Measurements from ENCODE around the gene SENP6. TPM values are rescaled to one million over a fixed set of nuclear protein-coding genes. Genes with fewer than 3 reads are reported as not detected.
A peak's percentile ranks its signal among the peaks of the same experiment; 100 is the strongest.
"Not testable (repeated sequence)": the region's sequence is repeated elsewhere in the genome, so short reads cannot be mapped to it uniquely, and the experiment has no call there.

The SENP6 gene
- total RNA-seq, 2 experiments from 2014 or later, result 69.5 to 75.1 TPM

GRCh38 chr6:75581231-75581630 is 20.4 kb upstream of the SENP6 start:
- DNase-seq (no peak), ATAC-seq (no peak)
- Mint-ChIP-seq H3K27ac (no peak overlapping the region), H3K4me1 (peaks cover 12% of the 10 kb centered on the region), H3K27me3 (peaks cover 2% of the 10 kb centered on the region), H3K36me3 (ENCODE audit: low read depth) (peaks cover 2% of the 10 kb centered on the region), H3K4me3 (no peak overlapping the region), H3K9me3 (ENCODE audit: low read depth) (no peaks in the 10 kb centered on the region)
- intact Hi-C loops (cut with DNase I, micrococcal nuclease), result no loop called here
- CTCF ChIA-PET, result no interaction called here
- POLR2A ChIA-PET, result no interaction called here

DNA sequence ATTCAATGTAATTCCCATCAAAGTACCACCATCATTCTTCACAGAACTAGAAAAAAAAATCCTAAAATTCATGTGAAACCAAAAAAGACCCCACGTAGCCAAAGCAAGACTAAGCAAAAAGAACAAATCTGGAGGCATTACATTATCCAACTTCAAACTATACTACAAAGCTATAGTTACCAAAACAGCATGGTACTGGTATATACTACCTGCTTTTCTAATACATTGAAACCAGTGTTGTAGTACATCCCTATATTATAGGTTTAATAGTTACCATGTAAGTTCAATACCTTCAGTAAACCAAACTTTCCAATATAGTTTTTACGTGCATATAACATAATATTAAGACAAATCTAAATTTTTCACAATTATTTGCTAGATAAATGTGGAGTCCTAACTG is 17.1 kb upstream of the SENP6 start:
- H3K36me3 Mint-ChIP-seq (ENCODE audit: low read depth); POLR2A ChIA-PET; intact Hi-C loops (cut with DNase I, micrococcal nuclease); H3K4me3 Mint-ChIP-seq; H3K27ac Mint-ChIP-seq; H3K27me3 Mint-ChIP-seq; ATAC-seq; H3K9me3 Mint-ChIP-seq (ENCODE audit: low read depth); DNase-seq: not testable (repeated sequence)
- peaks cover 11% of the 10 kb centered on the region for H3K4me1 Mint-ChIP-seq
- CTCF ChIA-PET, result interaction anchor here (0.5 to 1.7 kb wide), 3 partner anchors 9 to 202 kb away, joined by 3 read pairs; no protein-coding TSS in a partner anchor

GRCh38 chr6:75588948-75589347 is 12.7 kb upstream of the SENP6 start:
- no peaks in the 10 kb centered on the region for H3K36me3 Mint-ChIP-seq (ENCODE audit: low read depth)
- no peaks in the 10 kb centered on the region for H3K4me1 Mint-ChIP-seq
- intact Hi-C loops (cut with DNase I, micrococcal nuclease), result no loop called here
- H3K27ac Mint-ChIP-seq, result no peak overlapping the region
- H3K4me3 Mint-ChIP-seq, result no peak overlapping the region
- DNase-seq (no peak), ATAC-seq (no peak)
- POLR2A ChIA-PET, result no interaction called here
- H3K9me3 Mint-ChIP-seq (ENCODE audit: low read depth), result no peaks in the 10 kb centered on the region
- H3K27me3 Mint-ChIP-seq, result peaks cover 2% of the 10 kb centered on the region
- CTCF ChIA-PET, result interaction anchor here (0.5 kb wide), 1 partner anchor 31 kb away, joined by 3 read pairs; no protein-coding TSS in a partner anchor

DNA sequence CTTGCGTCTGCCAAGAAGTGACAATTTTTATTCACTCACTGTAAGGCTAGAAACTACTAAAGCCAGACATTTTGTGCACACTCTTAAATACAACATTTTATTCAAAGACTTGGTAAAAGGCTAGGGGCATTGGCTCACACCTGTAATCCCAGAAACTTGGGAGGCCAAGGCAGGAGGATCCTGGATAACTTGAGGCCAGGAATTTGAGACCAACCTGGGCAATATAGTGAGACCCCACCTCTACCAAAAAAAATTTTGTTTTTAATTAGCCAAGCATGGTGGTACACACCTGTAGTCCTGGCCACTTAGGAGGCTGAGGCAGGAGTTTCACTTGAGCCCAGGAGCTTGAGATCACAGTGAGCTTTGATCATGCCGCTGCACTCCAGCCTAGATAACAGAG is 11.3 kb upstream of the SENP6 start:
- H3K36me3 Mint-ChIP-seq (ENCODE audit: low read depth), result no peaks in the 10 kb centered on the region
- ATAC-seq (no peak), DNase-seq (no peak)
- H3K4me3 Mint-ChIP-seq, result no peak overlapping the region
- H3K9me3 Mint-ChIP-seq (ENCODE audit: low read depth), result no peaks in the 10 kb centered on the region
- no peak overlapping the region for H3K27ac Mint-ChIP-seq
- H3K4me1 Mint-ChIP-seq, result no peaks in the 10 kb centered on the region
- intact Hi-C loops (cut with DNase I, micrococcal nuclease), result no loop called here
- no peaks in the 10 kb centered on the region for H3K27me3 Mint-ChIP-seq
- CTCF ChIA-PET, result interaction anchor here (0.7 kb wide), 1 partner anchor 293 kb away, joined by 3 read pairs; no protein-coding TSS in a partner anchor
- POLR2A ChIA-PET, result no interaction called here

GRCh38 chr6:75596380-75596779 is 5.3 kb upstream of the SENP6 start:
- H3K9me3 Mint-ChIP-seq (ENCODE audit: low read depth); DNase-seq; H3K36me3 Mint-ChIP-seq (ENCODE audit: low read depth); H3K27ac Mint-ChIP-seq; H3K4me3 Mint-ChIP-seq; H3K27me3 Mint-ChIP-seq; intact Hi-C loops (cut with DNase I, micrococcal nuclease); ATAC-seq: not testable (repeated sequence)
- peaks cover 31% of the 10 kb centered on the region for H3K4me1 Mint-ChIP-seq
- CTCF ChIA-PET, result interaction anchor here (0.6 kb wide), 1 partner anchor 162 kb away, joined by 3 read pairs; no protein-coding TSS in a partner anchor
- POLR2A ChIA-PET, result interaction anchor here (0.7 kb wide), 1 partner anchor 149 kb away, joined by 6 read pairs; no protein-coding TSS in a partner anchor

DNA sequence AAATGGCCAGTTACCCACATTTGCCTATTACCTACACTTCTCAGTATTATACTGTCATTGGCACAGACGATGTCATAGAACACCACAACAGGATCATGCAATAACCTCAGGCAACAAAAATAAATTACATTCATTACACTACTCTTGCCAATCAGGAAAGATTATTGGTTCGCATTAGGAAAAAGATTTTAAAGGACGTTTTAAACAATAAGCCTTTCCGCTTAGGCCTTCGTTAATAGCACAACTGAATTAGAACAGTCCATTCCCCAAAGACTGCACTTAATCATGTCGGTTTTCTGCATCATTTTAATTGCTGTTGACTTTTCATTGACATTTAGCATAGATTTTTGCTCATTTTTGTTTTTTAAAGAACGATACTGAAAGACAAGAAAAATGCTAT is 912 bp upstream of the SENP6 start:
- ATAC-seq (no peak), DNase-seq (no peak)
- no peaks in the 10 kb centered on the region for H3K27me3 Mint-ChIP-seq
- ChIA-PET CTCF (no interaction called here), POLR2A (interaction anchor here (0.6 kb wide), 1 partner anchor 35 kb away, joined by 3 read pairs; no protein-coding TSS in a partner anchor)
- peaks cover 50% of the 10 kb centered on the region for H3K4me1 Mint-ChIP-seq
- intact Hi-C loops (cut with DNase I, micrococcal nuclease), result loop anchor here (1.0 to 5.0 kb wide), 5 partner anchors 316 to 1948 kb away; partner anchors contain the start of genes COX7A2 (in 2 of the 2), TMEM30A (in 2 of the 2) and SLC17A5 (in 1 of the 2)
- peak overlapping the region; percentile 99 for H3K27ac Mint-ChIP-seq
- peak overlapping the region; percentile 88 for H3K4me3 Mint-ChIP-seq
- H3K36me3 Mint-ChIP-seq (ENCODE audit: low read depth), result peaks cover 12% of the 10 kb centered on the region
- H3K9me3 Mint-ChIP-seq (ENCODE audit: low read depth), result no peaks in the 10 kb centered on the region

GRCh38 chr6:75602246-75603105 is 796 bp downstream of the SENP6 start:
- intact Hi-C loops (cut with DNase I, micrococcal nuclease), result loop anchor here (1.0 to 5.0 kb wide), 4 partner anchors 9 to 1950 kb away; partner anchors contain the start of genes COX7A2 (in 1 of the 2) and SLC17A5 (in 1 of the 2)
- ATAC-seq (peak; percentile 47), DNase-seq (peak; percentile 79)
- H3K27me3 Mint-ChIP-seq, result no peaks in the 10 kb centered on the region
- H3K36me3 Mint-ChIP-seq (ENCODE audit: low read depth), result peaks cover 12% of the 10 kb centered on the region
- peak overlapping the region; percentile 96 for H3K27ac Mint-ChIP-seq
- H3K4me1 Mint-ChIP-seq, result peaks cover 62% of the 10 kb centered on the region
- CTCF ChIA-PET, result interaction anchor here (1.0 to 3.2 kb wide), 5 partner anchors 9 to 146 kb away, joined by 3 to 14 read pairs (median 5); no protein-coding TSS in a partner anchor
- POLR2A ChIA-PET, result interaction anchor here (0.8 to 2.5 kb wide), 3 partner anchors 9 to 359 kb away, joined by 3 to 17 read pairs (median 5); partner anchors contain the start of gene COX7A2
- peak overlapping the region; percentile 88 for H3K4me3 Mint-ChIP-seq
- H3K9me3 Mint-ChIP-seq (ENCODE audit: low read depth), result no peaks in the 10 kb centered on the region

DNA sequence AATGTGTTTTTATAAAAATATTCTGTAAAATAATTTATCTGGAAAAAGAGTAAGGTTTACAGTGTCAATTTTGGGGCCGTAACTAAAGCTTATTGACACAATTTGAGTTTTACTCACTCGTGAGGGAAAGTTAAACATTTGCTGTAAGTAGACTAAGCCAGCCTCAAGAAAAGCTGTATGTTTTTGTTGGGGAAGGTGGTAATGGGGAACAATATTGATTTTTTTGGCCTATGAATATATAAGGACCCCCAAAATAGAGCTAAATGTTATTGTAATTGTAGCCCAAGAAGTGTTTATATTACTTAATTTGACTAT is 1.4 kb downstream of the SENP6 start:
- peaks cover 12% of the 10 kb centered on the region for H3K36me3 Mint-ChIP-seq (ENCODE audit: low read depth)
- H3K4me3 Mint-ChIP-seq, result peak overlapping the region; percentile 88
- intact Hi-C loops (cut with DNase I, micrococcal nuclease), result loop anchor here (1.0 to 5.0 kb wide), 4 partner anchors 8 to 1951 kb away; partner anchors contain the start of genes COX7A2 (in 1 of the 2) and SLC17A5 (in 1 of the 2)
- no peaks in the 10 kb centered on the region for H3K27me3 Mint-ChIP-seq
- peak overlapping the region; percentile 96 for H3K27ac Mint-ChIP-seq
- ChIA-PET CTCF (interaction anchor here (1.0 to 3.2 kb wide), 5 partner anchors 8 to 145 kb away, joined by 3 to 14 read pairs (median 5); no protein-coding TSS in a partner anchor), POLR2A (interaction anchor here (0.8 to 2.5 kb wide), 2 partner anchors 9 kb away, joined by 5 to 17 read pairs; no protein-coding TSS in a partner anchor)
- no peaks in the 10 kb centered on the region for H3K9me3 Mint-ChIP-seq (ENCODE audit: low read depth)
- ATAC-seq, result no peak
- H3K4me1 Mint-ChIP-seq, result peaks cover 63% of the 10 kb centered on the region
- DNase-seq, result no peak

GRCh38 chr6:75604294-75604693 is 2.6 kb downstream of the SENP6 start:
- peak overlapping the region; percentile 88 for H3K4me3 Mint-ChIP-seq
- H3K9me3 Mint-ChIP-seq (ENCODE audit: low read depth), result no peaks in the 10 kb centered on the region
- H3K27me3 Mint-ChIP-seq, result no peaks in the 10 kb centered on the region
- ChIA-PET POLR2A (no interaction called here), CTCF (interaction anchor here (3.2 kb wide), 1 partner anchor 17 kb away, joined by 14 read pairs; no protein-coding TSS in a partner anchor)
- DNase-seq, result no peak
- H3K27ac Mint-ChIP-seq, result peak overlapping the region; percentile 96
- no peak for ATAC-seq
- peaks cover 64% of the 10 kb centered on the region for H3K4me1 Mint-ChIP-seq
- peaks cover 12% of the 10 kb centered on the region for H3K36me3 Mint-ChIP-seq (ENCODE audit: low read depth)
- intact Hi-C loops (cut with DNase I, micrococcal nuclease), result loop anchor here (5.0 kb wide), 2 partner anchors 362 to 1952 kb away; partner anchors contain the start of genes COX7A2 (in 1 of the 2) and SLC17A5 (in 1 of the 2)

- H3K9me3 Mint-ChIP-seq (ENCODE audit: low read depth), result no peaks in the 10 kb centered on the region
- ATAC-seq, result no peak
Measured at GRCh38 chr6:75605635-75606034, 4.0 kb downstream of the SENP6 start.

GRCh38 chr6:75608304-75608703 is 6.6 kb downstream of the SENP6 start:
- no peaks in the 10 kb centered on the region for H3K27me3 Mint-ChIP-seq
- H3K9me3 Mint-ChIP-seq (ENCODE audit: low read depth), result no peaks in the 10 kb centered on the region
- ATAC-seq (no peak), DNase-seq (no peak)
- peaks cover 14% of the 10 kb centered on the region for H3K36me3 Mint-ChIP-seq (ENCODE audit: low read depth)
- ChIA-PET CTCF (no interaction called here), POLR2A (no interaction called here)
- H3K27ac Mint-ChIP-seq, result peak overlapping the region; percentile 26
- peaks cover 90% of the 10 kb centered on the region for H3K4me1 Mint-ChIP-seq
- intact Hi-C loops (cut with DNase I, micrococcal nuclease), result no loop called here
- H3K4me3 Mint-ChIP-seq, result no peak overlapping the region

More at GRCh38 chr6:75605635-75606034, 4.0 kb downstream of the SENP6 start:
- DNase-seq, result no peak
- peaks cover 14% of the 10 kb centered on the region for H3K36me3 Mint-ChIP-seq (ENCODE audit: low read depth)
- peaks cover 69% of the 10 kb centered on the region for H3K4me1 Mint-ChIP-seq
- no peak overlapping the region for H3K27ac Mint-ChIP-seq
- POLR2A ChIA-PET, result no interaction called here
- no peaks in the 10 kb centered on the region for H3K27me3 Mint-ChIP-seq
- H3K4me3 Mint-ChIP-seq, result peak overlapping the region; percentile 2
- intact Hi-C loops (cut with DNase I, micrococcal nuclease), result no loop called here
- CTCF ChIA-PET, result no interaction called here

Data from activated CD4-positive, alpha-beta T cell treated with anti-CD3 and anti-CD28 coated beads for 36 hours (primary cell).